A673 (cell line): ENCODE measurements around the gene ACSM3. TPM values are rescaled to one million over a fixed set of nuclear protein-coding genes. Genes with fewer than 3 reads are reported as not detected.

Experiments used
- BruUV-seq: library from RNA; stranded (reverse); fragments of 400-500 nt; replicated peaks from 2 replicates; lab custom pipeline; 2021; lab: Mats Ljungman, UMichigan
- CTCF ChIA-PET: fragments of 300-600 bp; sonication (Branson Sonifier 250); formaldehyde crosslinking; loops from one replicate; lab custom pipeline; 2022; ENCODE audit warnings: antibody characterized with exemption; lab: Charles Lee
- POLR2A ChIA-PET: fragments of 300-600 bp; sonication (Branson Sonifier 250); formaldehyde crosslinking; loops from one replicate; lab custom pipeline; 2022; ENCODE audit warnings: antibody characterized with exemption; ENCODE audit not compliant: low non-redundant PET; lab: Charles Lee
- DNase-seq: peaks from one replicate; pipeline ENCODE4 v3.0.0-alpha.2; 2015; ENCODE audit warnings: low spot score
- H3K27ac ChIP-seq: fragments of 200-600 bp; sonication (generic); 2 replicates; pipeline ENCODE4 v1.5.1; 2016; ENCODE audit warnings: mixed run types, low read depth, mild to moderate bottlenecking, mixed read lengths, antibody characterized with exemption, low read length; ENCODE audit not compliant: poor library complexity, severe bottlenecking
- H3K27me3 ChIP-seq: fragments of 200-600 bp; sonication (generic); replicated peaks from 2 replicates; pipeline ENCODE4 v1.6.1; 2017; ENCODE audit warnings: mixed run types, low read depth, mild to moderate bottlenecking, mixed read lengths, antibody characterized with exemption, low read length; ENCODE audit not compliant: insufficient read depth, poor library complexity
- H3K36me3 ChIP-seq: fragments of 200-600 bp; sonication (generic); 2 replicates; pipeline ENCODE4 v1.6.1; 2016; ENCODE audit warnings: mixed run types, mild to moderate bottlenecking, mixed read lengths, antibody characterized with exemption, low read length; ENCODE audit not compliant: insufficient read depth, poor library complexity, severe bottlenecking
- H3K4me1 ChIP-seq: fragments of 200-600 bp; sonication (generic); 2 replicates; pipeline ENCODE4 v1.6.1; 2017; ENCODE audit warnings: mixed run types, mild to moderate bottlenecking, mixed read lengths, antibody characterized with exemption, low read length; ENCODE audit not compliant: insufficient read depth, poor library complexity, severe bottlenecking
- H3K4me3 ChIP-seq: fragments of 200-600 bp; sonication (generic); 2 replicates; pipeline ENCODE4 v1.5.1; 2016; ENCODE audit warnings: low read depth, mixed run types, mild to moderate bottlenecking, mixed read lengths, low read length; ENCODE audit not compliant: poor library complexity, severe bottlenecking
- H3K9me3 ChIP-seq: fragments of 200-600 bp; sonication (generic); 2 replicates; pipeline ENCODE4 v1.6.1; 2016; ENCODE audit warnings: mixed run types, low read depth, mild to moderate bottlenecking, mixed read lengths, antibody characterized with exemption, low read length; ENCODE audit not compliant: poor library complexity, severe bottlenecking
- EZH2 ChIP-seq: fragments of 200-600 bp; sonication (generic); IDR thresholded peaks from 2 replicates; pipeline ENCODE4 v1.6.1; 2017; ENCODE audit warnings: borderline replicate concordance, low read depth, mild to moderate bottlenecking, mixed read lengths, antibody characterized with exemption, low read length; ENCODE audit not compliant: poor library complexity, severe bottlenecking
- intact Hi-C: fragments of 100-400 bp; cut with micrococcal nuclease; formaldehyde crosslinking; loops from one replicate; pipeline ENCODE4 v1.10.0; 2022; ENCODE audit not compliant: unreplicated experiment
- total RNA-seq: library from RNA; stranded (reverse); gene quantifications from 2 replicates; pipeline ENCODE4 v1.2.3, GENCODE V29; 2021
- TF ChIP-seq, protein P1 (sequence below): fragments of 300-800, 200-600 bp; sonication (generic); conservative IDR thresholded peaks from 2 replicates; pipeline ENCODE4 v1.5.1; 2017; ENCODE audit warnings: low read depth, mild to moderate bottlenecking, antibody characterized with exemption, low read length, moderate library complexity, mixed read lengths

Gene ACSM3
- total RNA-seq, 1 experiment from 2014 or later = not detected

DNA sequence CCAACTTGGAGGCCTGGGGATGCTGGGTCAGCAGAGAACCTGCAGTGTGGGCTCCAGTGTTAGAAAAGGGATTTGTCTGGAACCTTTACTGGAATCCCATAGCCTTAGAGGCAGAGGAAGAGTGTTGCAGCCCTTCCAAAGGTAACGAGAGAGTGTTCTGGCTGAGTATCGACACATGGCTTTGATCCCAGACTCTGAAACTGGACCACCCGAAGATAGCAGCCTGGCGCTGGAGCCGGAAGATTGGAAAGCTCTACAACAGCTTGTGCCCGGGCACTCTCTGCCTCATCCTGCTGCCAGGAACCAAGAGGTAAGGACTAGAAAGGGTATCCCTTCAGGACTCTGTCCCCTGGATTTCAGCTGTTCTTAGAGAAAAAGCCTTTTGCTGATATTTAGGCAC, 82.2 kb downstream of the ACSM3 start:
- POLR2A ChIA-PET = no interaction called here
- Histone ChIP-seq H3K27ac (no peak overlapping the region), H3K36me3 (peaks cover 12% of the 10 kb centered on the region), H3K9me3 (no peaks in the 10 kb centered on the region), H3K27me3 (no peaks in the 10 kb centered on the region), H3K4me1 (no peaks in the 10 kb centered on the region), H3K4me3 (no peak overlapping the region)
- BruUV-seq = no TSS peak
- TF ChIP-seq, protein P1, sequence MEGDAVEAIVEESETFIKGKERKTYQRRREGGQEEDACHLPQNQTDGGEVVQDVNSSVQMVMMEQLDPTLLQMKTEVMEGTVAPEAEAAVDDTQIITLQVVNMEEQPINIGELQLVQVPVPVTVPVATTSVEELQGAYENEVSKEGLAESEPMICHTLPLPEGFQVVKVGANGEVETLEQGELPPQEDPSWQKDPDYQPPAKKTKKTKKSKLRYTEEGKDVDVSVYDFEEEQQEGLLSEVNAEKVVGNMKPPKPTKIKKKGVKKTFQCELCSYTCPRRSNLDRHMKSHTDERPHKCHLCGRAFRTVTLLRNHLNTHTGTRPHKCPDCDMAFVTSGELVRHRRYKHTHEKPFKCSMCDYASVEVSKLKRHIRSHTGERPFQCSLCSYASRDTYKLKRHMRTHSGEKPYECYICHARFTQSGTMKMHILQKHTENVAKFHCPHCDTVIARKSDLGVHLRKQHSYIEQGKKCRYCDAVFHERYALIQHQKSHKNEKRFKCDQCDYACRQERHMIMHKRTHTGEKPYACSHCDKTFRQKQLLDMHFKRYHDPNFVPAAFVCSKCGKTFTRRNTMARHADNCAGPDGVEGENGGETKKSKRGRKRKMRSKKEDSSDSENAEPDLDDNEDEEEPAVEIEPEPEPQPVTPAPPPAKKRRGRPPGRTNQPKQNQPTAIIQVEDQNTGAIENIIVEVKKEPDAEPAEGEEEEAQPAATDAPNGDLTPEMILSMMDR = no peak
- no peak for TF ChIP-seq EZH2
- intact Hi-C loops = no loop called here
- CTCF ChIA-PET = no interaction called here
- no peak for DNase-seq

DNA sequence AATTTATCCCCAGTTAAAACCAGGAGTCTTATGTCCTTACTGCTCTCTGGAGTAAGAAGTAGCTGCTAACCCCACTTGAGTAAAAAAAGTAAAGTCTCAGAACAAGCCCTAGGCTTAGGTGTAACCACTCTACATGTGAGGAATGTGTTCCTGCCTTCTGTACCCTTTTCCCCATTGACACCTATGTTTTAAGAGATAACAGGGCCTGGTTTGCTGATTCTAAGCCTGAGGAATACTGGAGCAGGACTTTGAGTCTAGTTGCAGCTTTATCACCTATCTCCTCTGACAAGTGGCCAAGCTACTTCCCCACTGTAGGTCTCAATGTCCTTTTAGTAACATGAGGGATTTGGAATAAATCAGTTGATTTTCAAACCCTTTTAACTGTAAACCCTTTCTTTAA, 82.7 kb downstream of the ACSM3 start:
- Histone ChIP-seq H3K27me3 (no peaks in the 10 kb centered on the region), H3K4me3 (no peak overlapping the region), H3K4me1 (no peaks in the 10 kb centered on the region), H3K36me3 (peaks cover 12% of the 10 kb centered on the region), H3K27ac (no peak overlapping the region), H3K9me3 (no peaks in the 10 kb centered on the region)
- no TSS peak for BruUV-seq
- CTCF ChIA-PET = no interaction called here
- TF ChIP-seq EZH2 = no peak
- TF ChIP-seq, protein P1 = no peak
- intact Hi-C loops = no loop called here
- no peak for DNase-seq
- POLR2A ChIA-PET = no interaction called here

Other genes starting within 250 kb of the ACSM3 start
- not detected in 2 replicates for gene ACSM2B, start 187.6 kb upstream of the ACSM3 start, total RNA-seq
- not detected in 2 replicates for gene ACSM1, start 66.3 kb upstream of the ACSM3 start, total RNA-seq
- gene THUMPD1, start 22.2 kb upstream of the ACSM3 start, total RNA-seq = 26.6 and 29.9 TPM in 2 replicates
- 24.9 and 27.1 TPM in 2 replicates for gene ERI2, start 42.5 kb downstream of the ACSM3 start, total RNA-seq
- gene REXO5, start 42.5 kb downstream of the ACSM3 start, total RNA-seq = 9.1 TPM in 2 replicates
- 12.4 and 12.7 TPM in 2 replicates for gene DCUN1D3, start 136.3 kb downstream of the ACSM3 start, total RNA-seq
- gene LYRM1, start 136.8 kb downstream of the ACSM3 start, total RNA-seq = 14.3 and 21.4 TPM in 2 replicates